BJ (cell line): Measurements from ENCODE around the gene SP7. TPM values are rescaled to one million over a fixed set of nuclear protein-coding genes. Genes with fewer than 3 reads are reported as not detected.
A peak's percentile ranks its signal among the peaks of the same experiment; 100 is the strongest.

Source experiments
- CTCF ChIA-PET: fragments of 350-600 bp; formaldehyde crosslinking; extraction: SDS; loops from one replicate; lab custom pipeline; 2021; ENCODE audit warnings: antibody characterized with exemption, inconsistent platforms; lab: Yijun Ruan, JAX
- POLR2A ChIA-PET: fragments of 300-600 bp; sonication (Branson Sonifier 250); formaldehyde crosslinking; extraction: SDS; loops from one replicate; lab custom pipeline; 2021; ENCODE audit warnings: antibody characterized with exemption; lab: Charles Lee
- DNase-seq: peaks from one replicate; pipeline ENCODE4 v3.0.0-alpha.2; 2011; ENCODE audit warnings: low read depth
- H3K27me3 ChIP-seq: 2 replicates; pipeline ENCODE4 v1.6.0; 2011; ENCODE audit warnings: low read length; ENCODE audit not compliant: control insufficient read depth, insufficient read depth
- H3K36me3 ChIP-seq: 2 replicates; pipeline ENCODE4 v1.5.1; 2011; ENCODE audit warnings: low read length; ENCODE audit not compliant: control insufficient read depth, insufficient read depth
- H3K4me3 ChIP-seq: 2 replicates; pipeline ENCODE4 v1.5.1; 2011; ENCODE audit warnings: low read depth, mild to moderate bottlenecking, control low read depth, low read length
- CTCF ChIP-seq: IDR thresholded peaks from 2 replicates; pipeline ENCODE4 v1.5.1; 2011; ENCODE audit warnings: low read depth, mild to moderate bottlenecking, control low read depth, inconsistent platforms, low read length, moderate library complexity; ENCODE audit not compliant: insufficient read depth
- polyA plus RNA-seq: library from polyadenylated mRNA; depleted of rRNA; stranded (reverse); fragments of >200 nt; gene quantifications from 2 replicates; pipeline ENCODE4 v1.2.3, GENCODE V29; 2011

The SP7 gene
- polyA plus RNA-seq, 1 experiment, result not detected

GRCh38 chr12:53380104-53380793 lies 44.1 kb upstream of the SP7 start, which contains the start of gene SP1:
Gene SP1, plus strand, starts transcription at chr12:53380176. Its CDS starts 116 bp downstream, at chr12:53380292.
- TF ChIP-seq CTCF, result no peak
- H3K27me3 ChIP-seq, result no peaks in the 10 kb centered on the region
- H3K36me3 ChIP-seq, result peaks cover 9% of the 10 kb centered on the region
- H3K4me3 ChIP-seq, result peak within 1 kb of the TSS; percentile 59
- ChIA-PET CTCF (interaction anchor here (0.8 to 1.9 kb wide), 5 partner anchors 28 to 128 kb away, joined by 3 to 19 read pairs (median 3); no protein-coding TSS in a partner anchor), POLR2A (interaction anchor here (0.5 to 1.1 kb wide), 3 partner anchors 35 to 166 kb away, joined by 3 to 8 read pairs (median 4); partner anchors contain the start of gene MAP3K12)
- no peak for DNase-seq

- Histone ChIP-seq H3K27me3 (no peaks in the 10 kb centered on the region), H3K4me3 (peak overlapping the region; percentile 59), H3K36me3 (peaks cover 9% of the 10 kb centered on the region)
- no peak for TF ChIP-seq CTCF
- CTCF ChIA-PET, result interaction anchor here (0.6 to 1.6 kb wide), 6 partner anchors 27 to 129 kb away, joined by 3 to 7 read pairs (median 3); no protein-coding TSS in a partner anchor
- POLR2A ChIA-PET, result interaction anchor here (0.5 to 1.1 kb wide), 2 partner anchors 34 to 165 kb away, joined by 3 to 8 read pairs; no protein-coding TSS in a partner anchor
- peak; percentile 100 for DNase-seq
Measured at GRCh38 chr12:53379389-53380103, 43.4 kb upstream of the SP7 start.

- H3K36me3 ChIP-seq, result peaks cover 9% of the 10 kb centered on the region
- ChIA-PET POLR2A (interaction anchor here (1.1 kb wide), 1 partner anchor 34 kb away, joined by 3 read pairs; no protein-coding TSS in a partner anchor), CTCF (interaction anchor here (0.7 to 1.6 kb wide), 4 partner anchors 27 to 49 kb away, joined by 3 to 7 read pairs (median 4); no protein-coding TSS in a partner anchor)
- no peaks in the 10 kb centered on the region for H3K27me3 ChIP-seq
- H3K4me3 ChIP-seq, result peak overlapping the region; percentile 45
- no peak for TF ChIP-seq CTCF
- DNase-seq, result no peak
Measured at GRCh38 chr12:53378724-53379388, 42.7 kb upstream of the SP7 start.

- CTCF ChIA-PET, result no interaction called here
- no peak for TF ChIP-seq CTCF
- H3K36me3 ChIP-seq, result peaks cover 8% of the 10 kb centered on the region
- no peak overlapping the region for H3K4me3 ChIP-seq
- POLR2A ChIA-PET, result no interaction called here
- no peak for DNase-seq
- H3K27me3 ChIP-seq, result no peaks in the 10 kb centered on the region
Measured at GRCh38 chr12:53378222-53378621, 42.1 kb upstream of the SP7 start.
